HEK293 (cell line): ENCODE results near the gene MYBBP1A.
A peak's percentile ranks its signal among the peaks of the same experiment; 100 is the strongest.

Experiments used
- CTCF ChIA-PET: fragments of 350-600 bp; formaldehyde crosslinking; extraction: SDS; loops from one replicate; lab custom pipeline; 2021; ENCODE audit warnings: antibody characterized with exemption; lab: Yijun Ruan, JAX
- POLR2A ChIA-PET: fragments of 300-600 bp; formaldehyde crosslinking; extraction: SDS; loops from one replicate; lab custom pipeline; 2020; ENCODE audit warnings: antibody characterized with exemption, inconsistent platforms; lab: Yijun Ruan, JAX
- H3K27ac ChIP-seq: fragments of 200-500 bp; sonication (Bioruptor generic); 2 replicates; pipeline ENCODE4 v1.5.1; 2014; ENCODE audit warnings: low read depth, low read length, control low read depth, inconsistent platforms; ENCODE audit errors: extremely low read depth
- H3K36me3 ChIP-seq, 2 experiments: fragments of 200-500 bp in 1 of 2; sonication (Bioruptor generic) in 1 of 2; 1 replicate in 1 of 2; 2 replicates in 1 of 2; pipeline ENCODE4 v1.5.1; 2014 to 2017; ENCODE audit warnings: inconsistent platforms in 2 of 2, low read length in 2 of 2; ENCODE audit not compliant: control insufficient read depth in 2 of 2, insufficient read depth in 1 of 2
- H3K4me1 ChIP-seq: fragments of 200-500 bp; sonication (Bioruptor generic); 2 replicates; pipeline ENCODE4 v1.5.1; 2014; ENCODE audit warnings: mild to moderate bottlenecking, low read length, inconsistent platforms; ENCODE audit not compliant: control insufficient read depth, insufficient read depth
- H3K4me3 ChIP-seq: 2 replicates; pipeline ENCODE4 v1.5.1; 2011; ENCODE audit warnings: low read depth, mild to moderate bottlenecking, control low read depth, low read length, moderate library complexity
- H3K9me3 ChIP-seq: fragments of 200-500 bp; sonication (Bioruptor generic); 2 replicates; pipeline ENCODE4 v1.5.1; 2014; ENCODE audit warnings: low read depth, low read length, inconsistent platforms; ENCODE audit not compliant: control insufficient read depth, insufficient read depth
- HOXC10 ChIP-seq: sonication (generic); formaldehyde crosslinking; IDR thresholded peaks from 2 replicates; pipeline ENCODE4 v1.8.1; 2023; ENCODE audit warnings: mild to moderate bottlenecking, missing genetic modification reagents
- YY1 ChIP-seq: fragments of 450-650 bp; formaldehyde crosslinking; IDR thresholded peaks from 2 replicates; pipeline ENCODE4 v1.5.1; 2018; ENCODE audit warnings: missing biosample characterization, missing genetic modification characterization
- YY2 ChIP-seq: fragments of 450-650 bp; formaldehyde crosslinking; IDR thresholded peaks from 2 replicates; pipeline ENCODE4 v1.5.1; 2016; ENCODE audit warnings: missing biosample characterization, missing genetic modification characterization
- ZFP3 ChIP-seq: fragments of 450-650 bp; formaldehyde crosslinking; IDR thresholded peaks from 2 replicates; pipeline ENCODE4 v1.5.1; 2016; ENCODE audit warnings: low read depth, missing biosample characterization, missing genetic modification characterization
- ZFP37 ChIP-seq: fragments of 450-650 bp; formaldehyde crosslinking; IDR thresholded peaks from 2 replicates; pipeline ENCODE4 v1.5.1; 2016; ENCODE audit warnings: missing biosample characterization, missing genetic modification characterization
- ZFP69B ChIP-seq: fragments of 450-650 bp; formaldehyde crosslinking; IDR thresholded peaks from 2 replicates; pipeline ENCODE4 v1.5.1; 2016; ENCODE audit warnings: missing biosample characterization, missing genetic modification characterization
- ZNF19 ChIP-seq: fragments of 450-650 bp; formaldehyde crosslinking; IDR thresholded peaks from 2 replicates; pipeline ENCODE4; 2016; ENCODE audit warnings: missing biosample characterization, missing genetic modification characterization, low read depth
- ZNF211 ChIP-seq: fragments of 450-650 bp; formaldehyde crosslinking; IDR thresholded peaks from 2 replicates; pipeline ENCODE4 v1.5.1; 2016; ENCODE audit warnings: low read depth, missing biosample characterization, missing genetic modification characterization
- ZNF248 ChIP-seq: fragments of 450-650 bp; formaldehyde crosslinking; IDR thresholded peaks from 2 replicates; pipeline ENCODE4 v1.5.1; 2017; ENCODE audit warnings: missing biosample characterization, missing genetic modification characterization
- ZNF544 ChIP-seq: fragments of 450-650 bp; formaldehyde crosslinking; IDR thresholded peaks from 2 replicates; pipeline ENCODE4 v1.5.0; 2017; ENCODE audit warnings: missing biosample characterization, missing genetic modification characterization
- ZNF560 ChIP-seq: fragments of 450-650 bp; formaldehyde crosslinking; IDR thresholded peaks from 2 replicates; pipeline ENCODE4 v1.5.1; 2017; ENCODE audit warnings: missing biosample characterization, missing genetic modification characterization, borderline replicate concordance
- ZNF600 ChIP-seq: fragments of 450-650 bp; formaldehyde crosslinking; IDR thresholded peaks from 2 replicates; pipeline ENCODE4 v1.5.1; 2016; ENCODE audit warnings: missing biosample characterization, missing genetic modification characterization
- ZNF610 ChIP-seq: fragments of 450-650 bp; formaldehyde crosslinking; IDR thresholded peaks from 2 replicates; pipeline ENCODE4 v1.5.1; 2016; ENCODE audit warnings: missing biosample characterization, missing genetic modification characterization, borderline replicate concordance
- ZNF776 ChIP-seq: fragments of 450-650 bp; formaldehyde crosslinking; IDR thresholded peaks from 2 replicates; pipeline ENCODE4 v1.5.0; 2017; ENCODE audit warnings: missing biosample characterization, missing genetic modification characterization, borderline replicate concordance
- ZNF837 ChIP-seq: fragments of 450-650 bp; formaldehyde crosslinking; IDR thresholded peaks from 2 replicates; pipeline ENCODE4 v1.5.1; 2016; ENCODE audit warnings: missing biosample characterization, missing genetic modification characterization
- TF ChIP-seq, protein P1 (sequence below): fragments of 450-650 bp; formaldehyde crosslinking; IDR thresholded peaks from 2 replicates; pipeline ENCODE4 v1.5.1; 2016; ENCODE audit warnings: missing biosample characterization, missing genetic modification characterization
- TF ChIP-seq, protein P2 (sequence below): fragments of 450-650 bp; formaldehyde crosslinking; IDR thresholded peaks from 2 replicates; pipeline ENCODE4 v1.5.1; 2016; ENCODE audit warnings: missing biosample characterization, missing genetic modification characterization
- TF ChIP-seq, protein P3 (sequence below): fragments of 450-650 bp; formaldehyde crosslinking; IDR thresholded peaks from 2 replicates; pipeline ENCODE4 v1.5.1; 2016; ENCODE audit warnings: missing biosample characterization, missing genetic modification characterization
- TF ChIP-seq, protein P4 (sequence below): fragments of 450-650 bp; formaldehyde crosslinking; IDR thresholded peaks from 2 replicates; pipeline ENCODE4 v1.5.1; 2016; ENCODE audit warnings: missing biosample characterization, missing genetic modification characterization
- TF ChIP-seq, protein P5 (sequence below): IDR thresholded peaks from 2 replicates; pipeline ENCODE4 v1.6.1; 2011; ENCODE audit warnings: mild to moderate bottlenecking, low read depth, low read length, borderline replicate concordance
- TF ChIP-seq, protein P6 (sequence below): fragments of 450-650 bp; formaldehyde crosslinking; IDR thresholded peaks from 2 replicates; pipeline ENCODE4 v1.5.1; 2017; ENCODE audit warnings: missing biosample characterization, mild to moderate bottlenecking, missing genetic modification characterization, moderate library complexity
- TF ChIP-seq, protein P7 (sequence below): fragments of 450-650 bp; formaldehyde crosslinking; IDR thresholded peaks from 2 replicates; pipeline ENCODE4; 2016; ENCODE audit warnings: missing biosample characterization, missing genetic modification characterization

MYBBP1A gene

DNA sequence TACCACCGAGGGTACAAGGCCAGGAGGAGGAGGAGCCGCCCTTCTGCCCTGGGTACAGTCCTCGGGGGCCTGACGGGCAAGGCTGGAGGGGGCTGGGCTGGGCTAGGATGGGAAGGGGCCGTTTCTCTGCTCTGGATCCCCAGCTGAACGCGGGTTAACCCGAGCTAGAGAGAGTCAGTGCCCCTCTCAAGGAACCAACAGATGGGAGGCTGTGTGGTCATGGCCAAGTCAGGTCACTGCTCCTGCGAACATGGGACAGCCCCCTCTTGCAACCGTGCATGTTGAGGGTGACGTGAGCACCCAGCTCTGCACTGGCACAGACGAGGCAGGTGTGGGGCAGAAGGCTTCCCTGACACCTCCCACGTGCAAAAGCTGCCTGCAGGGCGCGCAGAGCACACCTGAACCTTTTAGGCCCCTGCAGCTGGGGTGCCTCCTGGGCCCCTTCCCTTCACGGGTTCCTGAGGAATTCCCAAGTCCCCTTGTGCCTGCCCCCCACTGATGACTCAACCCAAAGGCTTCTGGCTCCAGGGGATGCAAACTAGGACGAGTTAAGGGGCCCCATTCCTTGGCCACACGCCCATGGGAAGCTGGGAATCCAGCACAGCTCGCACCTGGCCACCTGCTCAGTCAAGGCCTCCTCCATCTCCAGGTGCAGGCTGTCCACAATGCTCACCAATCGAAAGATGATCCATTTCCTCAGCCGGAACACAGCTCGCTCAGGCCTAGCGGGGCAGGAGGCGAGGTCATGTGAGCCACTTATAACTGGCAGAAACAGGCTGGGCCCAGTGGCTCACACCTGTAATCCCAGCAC lies 6.3 kb downstream of the MYBBP1A start (continued):
- no peak for TF ChIP-seq ZNF610 (tag by site-specific recombination)
- no peak for TF ChIP-seq ZNF776 (tag by site-specific recombination)
- TF ChIP-seq, protein P1, sequence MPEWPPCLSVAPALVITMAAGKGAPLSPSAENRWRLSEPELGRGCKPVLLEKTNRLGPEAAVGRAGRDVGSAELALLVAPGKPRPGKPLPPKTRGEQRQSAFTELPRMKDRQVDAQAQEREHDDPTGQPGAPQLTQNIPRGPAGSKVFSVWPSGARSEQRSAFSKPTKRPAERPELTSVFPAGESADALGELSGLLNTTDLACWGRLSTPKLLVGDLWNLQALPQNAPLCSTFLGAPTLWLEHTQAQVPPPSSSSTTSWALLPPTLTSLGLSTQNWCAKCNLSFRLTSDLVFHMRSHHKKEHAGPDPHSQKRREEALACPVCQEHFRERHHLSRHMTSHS (tag by site-specific recombination), result no peak
- no peak for TF ChIP-seq ZNF248 (tag by site-specific recombination)
- TF ChIP-seq ZFP37 (tag by site-specific recombination), result no peak
- TF ChIP-seq ZNF600 (tag by site-specific recombination), result peak; percentile 34; the same call in 1 of the 2 replicates
- no peak for TF ChIP-seq ZNF560
- TF ChIP-seq ZNF544, result no peak
- TF ChIP-seq YY2, result no peak
- TF ChIP-seq, protein P2, sequence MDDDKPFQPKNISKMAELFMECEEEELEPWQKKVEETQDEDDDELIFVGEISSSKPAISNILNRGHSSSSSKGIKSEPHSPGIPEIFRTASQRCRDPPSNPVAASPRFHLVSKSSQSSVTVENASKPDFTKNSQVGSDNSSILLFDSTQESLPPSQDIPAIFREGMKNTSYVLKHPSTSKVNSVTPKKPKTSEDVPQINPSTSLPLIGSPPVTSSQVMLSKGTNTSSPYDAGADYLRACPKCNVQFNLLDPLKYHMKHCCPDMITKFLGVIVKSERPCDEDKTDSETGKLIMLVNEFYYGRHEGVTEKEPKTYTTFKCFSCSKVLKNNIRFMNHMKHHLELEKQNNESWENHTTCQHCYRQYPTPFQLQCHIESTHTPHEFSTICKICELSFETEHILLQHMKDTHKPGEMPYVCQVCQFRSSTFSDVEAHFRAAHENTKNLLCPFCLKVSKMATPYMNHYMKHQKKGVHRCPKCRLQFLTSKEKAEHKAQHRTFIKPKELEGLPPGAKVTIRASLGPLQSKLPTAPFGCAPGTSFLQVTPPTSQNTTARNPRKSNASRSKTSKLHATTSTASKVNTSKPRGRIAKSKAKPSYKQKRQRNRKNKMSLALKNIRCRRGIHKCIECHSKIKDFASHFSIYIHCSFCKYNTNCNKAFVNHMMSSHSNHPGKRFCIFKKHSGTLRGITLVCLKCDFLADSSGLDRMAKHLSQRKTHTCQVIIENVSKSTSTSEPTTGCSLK (tag by site-specific recombination), result no peak
- no peak for TF ChIP-seq ZFP3 (tag by site-specific recombination)
- TF ChIP-seq, protein P3, sequence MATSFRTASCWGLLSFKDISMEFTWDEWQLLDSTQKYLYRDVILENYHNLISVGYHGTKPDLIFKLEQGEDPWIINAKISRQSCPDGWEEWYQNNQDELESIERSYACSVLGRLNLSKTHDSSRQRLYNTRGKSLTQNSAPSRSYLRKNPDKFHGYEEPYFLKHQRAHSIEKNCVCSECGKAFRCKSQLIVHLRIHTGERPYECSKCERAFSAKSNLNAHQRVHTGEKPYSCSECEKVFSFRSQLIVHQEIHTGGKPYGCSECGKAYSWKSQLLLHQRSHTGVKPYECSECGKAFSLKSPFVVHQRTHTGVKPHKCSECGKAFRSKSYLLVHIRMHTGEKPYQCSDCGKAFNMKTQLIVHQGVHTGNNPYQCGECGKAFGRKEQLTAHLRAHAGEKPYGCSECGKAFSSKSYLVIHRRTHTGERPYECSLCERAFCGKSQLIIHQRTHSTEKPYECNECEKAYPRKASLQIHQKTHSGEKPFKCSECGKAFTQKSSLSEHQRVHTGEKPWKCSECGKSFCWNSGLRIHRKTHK (tag by site-specific recombination), result no peak
- TF ChIP-seq, protein P4, sequence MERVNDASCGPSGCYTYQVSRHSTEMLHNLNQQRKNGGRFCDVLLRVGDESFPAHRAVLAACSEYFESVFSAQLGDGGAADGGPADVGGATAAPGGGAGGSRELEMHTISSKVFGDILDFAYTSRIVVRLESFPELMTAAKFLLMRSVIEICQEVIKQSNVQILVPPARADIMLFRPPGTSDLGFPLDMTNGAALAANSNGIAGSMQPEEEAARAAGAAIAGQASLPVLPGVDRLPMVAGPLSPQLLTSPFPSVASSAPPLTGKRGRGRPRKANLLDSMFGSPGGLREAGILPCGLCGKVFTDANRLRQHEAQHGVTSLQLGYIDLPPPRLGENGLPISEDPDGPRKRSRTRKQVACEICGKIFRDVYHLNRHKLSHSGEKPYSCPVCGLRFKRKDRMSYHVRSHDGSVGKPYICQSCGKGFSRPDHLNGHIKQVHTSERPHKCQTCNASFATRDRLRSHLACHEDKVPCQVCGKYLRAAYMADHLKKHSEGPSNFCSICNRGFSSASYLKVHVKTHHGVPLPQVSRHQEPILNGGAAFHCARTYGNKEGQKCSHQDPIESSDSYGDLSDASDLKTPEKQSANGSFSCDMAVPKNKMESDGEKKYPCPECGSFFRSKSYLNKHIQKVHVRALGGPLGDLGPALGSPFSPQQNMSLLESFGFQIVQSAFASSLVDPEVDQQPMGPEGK (tag by site-specific recombination), result 0 out of 2 replicates have a peak, but pooled peaks have one; percentile 16

DNA sequence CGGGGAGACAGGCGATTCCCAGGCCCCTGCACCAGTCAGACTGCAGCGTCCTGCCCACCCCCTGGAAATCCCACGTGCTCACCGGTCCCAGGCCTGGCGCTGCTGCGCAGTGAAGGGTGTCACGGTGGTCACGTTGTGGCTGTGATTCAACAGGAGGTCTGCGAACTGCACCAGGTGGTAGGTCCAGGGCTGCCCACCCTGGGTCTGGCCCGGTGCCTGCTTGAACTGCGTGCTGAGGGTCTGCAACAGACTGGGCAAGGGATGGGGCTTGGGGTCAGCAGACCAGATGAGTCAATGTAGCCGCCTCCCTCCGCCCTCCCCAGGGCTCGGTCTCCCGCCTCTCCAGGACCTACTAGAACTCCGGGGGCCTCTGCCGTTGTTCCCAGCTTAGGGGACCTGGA lies 7.1 kb downstream of the MYBBP1A start:
- H3K36me3 ChIP-seq, result peaks cover 39 to 95% of the 10 kb centered on the region in 2 experiments
- H3K27ac ChIP-seq, result no peak overlapping the region
- H3K4me1 ChIP-seq, result no peaks in the 10 kb centered on the region
- H3K4me3 ChIP-seq, result no peak overlapping the region
- no peaks in the 10 kb centered on the region for H3K9me3 ChIP-seq
- POLR2A ChIA-PET, result interaction anchor here (1.2 kb wide), 1 partner anchor 10 kb away, joined by 3 read pairs; no protein-coding TSS in a partner anchor
- CTCF ChIA-PET, result interaction anchor here (1.3 kb wide), 1 partner anchor 18 kb away, joined by 3 read pairs; no protein-coding TSS in a partner anchor
- TF ChIP-seq, protein P5, sequence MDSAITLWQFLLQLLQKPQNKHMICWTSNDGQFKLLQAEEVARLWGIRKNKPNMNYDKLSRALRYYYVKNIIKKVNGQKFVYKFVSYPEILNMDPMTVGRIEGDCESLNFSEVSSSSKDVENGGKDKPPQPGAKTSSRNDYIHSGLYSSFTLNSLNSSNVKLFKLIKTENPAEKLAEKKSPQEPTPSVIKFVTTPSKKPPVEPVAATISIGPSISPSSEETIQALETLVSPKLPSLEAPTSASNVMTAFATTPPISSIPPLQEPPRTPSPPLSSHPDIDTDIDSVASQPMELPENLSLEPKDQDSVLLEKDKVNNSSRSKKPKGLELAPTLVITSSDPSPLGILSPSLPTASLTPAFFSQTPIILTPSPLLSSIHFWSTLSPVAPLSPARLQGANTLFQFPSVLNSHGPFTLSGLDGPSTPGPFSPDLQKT, result no peak
- TF ChIP-seq ZNF837 (no peak), YY1 (no peak), HOXC10 (CRISPR knock-in tag) (no peak), ZNF211 (tag by site-specific recombination) (no peak), ZFP69B (tag by site-specific recombination) (no peak), ZNF19 (no peak)
- TF ChIP-seq, protein P6, sequence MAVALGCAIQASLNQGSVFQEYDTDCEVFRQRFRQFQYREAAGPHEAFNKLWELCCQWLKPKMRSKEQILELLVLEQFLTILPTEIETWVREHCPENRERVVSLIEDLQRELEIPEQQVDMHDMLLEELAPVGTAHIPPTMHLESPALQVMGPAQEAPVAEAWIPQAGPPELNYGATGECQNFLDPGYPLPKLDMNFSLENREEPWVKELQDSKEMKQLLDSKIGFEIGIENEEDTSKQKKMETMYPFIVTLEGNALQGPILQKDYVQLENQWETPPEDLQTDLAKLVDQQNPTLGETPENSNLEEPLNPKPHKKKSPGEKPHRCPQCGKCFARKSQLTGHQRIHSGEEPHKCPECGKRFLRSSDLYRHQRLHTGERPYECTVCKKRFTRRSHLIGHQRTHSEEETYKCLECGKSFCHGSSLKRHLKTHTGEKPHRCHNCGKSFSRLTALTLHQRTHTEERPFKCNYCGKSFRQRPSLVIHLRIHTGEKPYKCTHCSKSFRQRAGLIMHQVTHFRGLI (tag by site-specific recombination), result no peak
- TF ChIP-seq, protein P7, sequence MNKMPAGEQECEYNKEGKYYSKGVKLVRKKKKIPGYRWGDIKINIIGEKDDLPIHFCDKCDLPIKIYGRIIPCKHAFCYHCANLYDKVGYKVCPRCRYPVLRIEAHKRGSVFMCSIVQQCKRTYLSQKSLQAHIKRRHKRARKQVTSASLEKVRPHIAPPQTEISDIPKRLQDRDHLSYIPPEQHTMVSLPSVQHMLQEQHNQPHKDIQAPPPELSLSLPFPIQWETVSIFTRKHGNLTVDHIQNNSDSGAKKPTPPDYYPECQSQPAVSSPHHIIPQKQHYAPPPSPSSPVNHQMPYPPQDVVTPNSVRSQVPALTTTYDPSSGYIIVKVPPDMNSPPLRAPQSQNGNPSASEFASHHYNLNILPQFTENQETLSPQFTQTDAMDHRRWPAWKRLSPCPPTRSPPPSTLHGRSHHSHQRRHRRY (tag by site-specific recombination), result no peak
